Measurements from ENCODE around the gene PATE2.

PATE2 gene

GRCh38 chr11:125778728-125779127 is at the start of gene PATE2:
Gene PATE2 (minus strand): TSS chr11:125778828. CDS start chr11:125778773, 55 bp downstream.
- DNase-seq (ENCODE audit: low read depth) = no peak

GRCh38 chr11:125807909-125808308 is 29.3 kb upstream of the PATE2 start:
- no peak for DNase-seq (ENCODE audit: low read depth)

GRCh38 chr11:125802387-125802786 is 23.8 kb upstream of the PATE2 start:
- DNase-seq (ENCODE audit: low read depth) = no peak

- DNase-seq (ENCODE audit: low read depth) = no peak
These were observed 21.2 kb upstream of the PATE2 start for GRCh38 chr11:125799808-125800207.

GRCh38 chr11:125797641-125798040 is 19.0 kb upstream of the PATE2 start:
- no peak for DNase-seq (ENCODE audit: low read depth)

GRCh38 chr11:125790825-125791224 is 12.2 kb upstream of the PATE2 start:
- DNase-seq (ENCODE audit: low read depth) = no peak

- DNase-seq (ENCODE audit: low read depth) = no peak
These were observed 9.2 kb upstream of the PATE2 start, which contains the start of gene PATE3 for GRCh38 chr11:125787827-125788226. Gene PATE3 (plus strand): TSS chr11:125788127. CDS start chr11:125788152, 25 bp downstream.

GRCh38 chr11:125784678-125785077 is 6.0 kb upstream of the PATE2 start:
- no peak for DNase-seq (ENCODE audit: low read depth)

GRCh38 chr11:125777309-125777708 is 1.3 kb downstream of the PATE2 start:
- DNase-seq (ENCODE audit: low read depth) = no peak

GRCh38 chr11:125773516-125773915 is 5.1 kb downstream of the PATE2 start:
- no peak for DNase-seq (ENCODE audit: low read depth)

GRCh38 chr11:125772834-125773505 is 5.7 kb downstream of the PATE2 start:
- no peak for DNase-seq (ENCODE audit: low read depth)

- DNase-seq (ENCODE audit: low read depth) = no peak
These were observed 8.0 kb downstream of the PATE2 start for GRCh38 chr11:125770583-125770982.

GRCh38 chr11:125768336-125769046 is 10.1 kb downstream of the PATE2 start:
- DNase-seq (ENCODE audit: low read depth) = no peak

GRCh38 chr11:125766251-125766650 is 12.4 kb downstream of the PATE2 start:
- DNase-seq (ENCODE audit: low read depth) = no peak

GRCh38 chr11:125763483-125763882 is 15.1 kb downstream of the PATE2 start:
- DNase-seq (ENCODE audit: low read depth) = no peak

- no peak for DNase-seq (ENCODE audit: low read depth)
These were observed 16.2 kb downstream of the PATE2 start for GRCh38 chr11:125762445-125762844.

- no peak for DNase-seq (ENCODE audit: low read depth)
These were observed 22.6 kb downstream of the PATE2 start for GRCh38 chr11:125756050-125756449.

GRCh38 chr11:125750629-125751028 is 28.0 kb downstream of the PATE2 start:
- no peak for DNase-seq (ENCODE audit: low read depth)

- no peak for DNase-seq (ENCODE audit: low read depth)
These were observed 32.6 kb downstream of the PATE2 start, which contains the start of gene PATE1 for GRCh38 chr11:125745979-125746378. Gene PATE1 (plus strand): TSS chr11:125746279. CDS start chr11:125746305, 26 bp downstream.

GRCh38 chr11:125743681-125744080 is 34.9 kb downstream of the PATE2 start:
- no peak for DNase-seq (ENCODE audit: low read depth)

GRCh38 chr11:125740617-125741016 is 38.0 kb downstream of the PATE2 start:
- DNase-seq (ENCODE audit: low read depth) = no peak

GRCh38 chr11:125728969-125729368 is 49.7 kb downstream of the PATE2 start:
- DNase-seq (ENCODE audit: low read depth) = no peak
